Loucy (cell line): ENCODE measurements around the gene TAS2R7.

Experiments
- EZH2phosphoT487 ChIP-seq: fragments of 200-600 bp; IDR thresholded peaks from 2 replicates; pipeline ENCODE4 v1.6.1; 2018; ENCODE audit warnings: antibody characterized with exemption, mild to moderate bottlenecking, moderate library complexity, borderline replicate concordance
- TF ChIP-seq, protein P1 (sequence below): fragments of 200-600 bp; sonication (generic); conservative IDR thresholded peaks from 2 replicates; pipeline ENCODE4 v1.5.1; 2014; ENCODE audit warnings: mild to moderate bottlenecking, antibody characterized with exemption, low read length

DNA sequence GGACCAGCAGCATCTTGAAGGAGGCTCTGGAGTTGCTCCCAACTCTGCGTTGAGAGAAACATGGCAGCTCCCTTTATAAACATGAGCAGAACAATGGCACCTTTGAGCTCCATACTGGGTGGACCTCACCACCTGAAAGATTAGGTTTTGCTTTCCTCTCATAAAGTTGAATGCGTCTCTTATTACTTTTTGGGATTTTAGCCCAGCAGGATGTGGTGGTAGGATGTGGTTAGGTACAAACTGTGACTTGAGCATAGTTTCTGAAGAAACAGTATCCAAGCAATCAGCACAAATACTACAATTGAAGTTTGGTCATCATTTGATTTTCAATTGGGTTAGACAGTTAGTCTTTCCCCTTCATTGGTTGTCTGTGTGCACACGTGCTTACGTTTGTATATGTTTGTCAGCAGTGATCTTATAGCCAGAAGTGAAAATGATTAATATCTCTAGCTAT lies 47.0 kb upstream of the TAS2R7 start, which contains the start of gene PRR4:
- TF ChIP-seq, protein P1, sequence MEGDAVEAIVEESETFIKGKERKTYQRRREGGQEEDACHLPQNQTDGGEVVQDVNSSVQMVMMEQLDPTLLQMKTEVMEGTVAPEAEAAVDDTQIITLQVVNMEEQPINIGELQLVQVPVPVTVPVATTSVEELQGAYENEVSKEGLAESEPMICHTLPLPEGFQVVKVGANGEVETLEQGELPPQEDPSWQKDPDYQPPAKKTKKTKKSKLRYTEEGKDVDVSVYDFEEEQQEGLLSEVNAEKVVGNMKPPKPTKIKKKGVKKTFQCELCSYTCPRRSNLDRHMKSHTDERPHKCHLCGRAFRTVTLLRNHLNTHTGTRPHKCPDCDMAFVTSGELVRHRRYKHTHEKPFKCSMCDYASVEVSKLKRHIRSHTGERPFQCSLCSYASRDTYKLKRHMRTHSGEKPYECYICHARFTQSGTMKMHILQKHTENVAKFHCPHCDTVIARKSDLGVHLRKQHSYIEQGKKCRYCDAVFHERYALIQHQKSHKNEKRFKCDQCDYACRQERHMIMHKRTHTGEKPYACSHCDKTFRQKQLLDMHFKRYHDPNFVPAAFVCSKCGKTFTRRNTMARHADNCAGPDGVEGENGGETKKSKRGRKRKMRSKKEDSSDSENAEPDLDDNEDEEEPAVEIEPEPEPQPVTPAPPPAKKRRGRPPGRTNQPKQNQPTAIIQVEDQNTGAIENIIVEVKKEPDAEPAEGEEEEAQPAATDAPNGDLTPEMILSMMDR: no peak
- TF ChIP-seq EZH2phosphoT487: no peak
